ENCODE measurements around the gene PRRG3. TPM values are rescaled to one million over a fixed set of nuclear protein-coding genes. Genes with fewer than 3 reads are reported as not detected.

PRRG3 gene
- total RNA-seq, 1 donor from 2014 or later, result 0.99 TPM

GRCh38 chrX:151741606-151742005, 46.3 kb downstream of the PRRG3 start:
- DNase-seq (ENCODE audit: extremely low read depth, low read depth, low spot score), result no peak

DNA sequence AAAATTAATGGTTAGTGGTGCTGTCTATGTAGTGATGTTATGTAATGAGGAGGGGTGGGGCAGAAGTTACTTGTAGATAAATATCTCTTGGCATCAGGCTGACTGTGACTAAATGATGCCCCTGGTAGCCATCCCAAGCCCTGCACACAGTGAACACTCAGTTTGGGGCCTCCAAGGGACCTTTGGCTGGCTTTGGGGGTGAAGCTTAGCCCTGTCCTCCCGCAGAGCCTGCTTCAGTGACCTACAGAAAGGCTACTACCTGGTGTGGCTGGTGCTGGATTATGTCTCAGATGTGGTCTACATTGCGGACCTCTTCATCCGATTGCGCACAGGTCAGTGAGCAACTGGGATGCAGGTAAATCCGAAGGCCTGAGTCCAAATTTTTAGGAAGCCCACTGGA, 47.1 kb downstream of the PRRG3 start:
- DNase-seq (ENCODE audit: extremely low read depth, low read depth, low spot score), result no peak

DNA sequence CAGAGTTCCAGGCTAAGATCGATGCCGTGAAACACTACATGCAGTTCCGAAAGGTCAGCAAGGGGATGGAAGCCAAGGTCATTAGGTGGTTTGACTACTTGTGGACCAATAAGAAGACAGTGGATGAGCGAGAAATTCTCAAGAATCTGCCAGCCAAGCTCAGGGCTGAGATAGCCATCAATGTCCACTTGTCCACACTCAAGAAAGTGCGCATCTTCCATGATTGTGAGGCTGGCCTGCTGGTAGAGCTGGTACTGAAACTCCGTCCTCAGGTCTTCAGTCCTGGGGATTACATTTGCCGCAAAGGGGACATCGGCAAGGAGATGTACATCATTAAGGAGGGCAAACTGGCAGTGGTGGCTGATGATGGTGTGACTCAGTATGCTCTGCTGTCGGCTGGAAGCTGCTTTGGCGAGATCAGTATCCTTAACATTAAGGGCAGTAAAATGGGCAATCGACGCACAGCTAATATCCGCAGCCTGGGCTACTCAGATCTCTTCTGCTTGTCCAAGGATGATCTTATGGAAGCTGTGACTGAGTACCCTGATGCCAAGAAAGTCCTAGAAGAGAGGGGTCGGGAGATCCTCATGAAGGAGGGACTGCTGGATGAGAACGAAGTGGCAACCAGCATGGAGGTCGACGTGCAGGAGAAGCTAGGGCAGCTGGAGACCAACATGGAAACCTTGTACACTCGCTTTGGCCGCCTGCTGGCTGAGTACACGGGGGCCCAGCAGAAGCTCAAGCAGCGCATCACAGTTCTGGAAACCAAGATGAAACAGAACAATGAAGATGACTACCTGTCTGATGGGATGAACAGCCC, 48.6 kb downstream of the PRRG3 start:
- DNase-seq (ENCODE audit: extremely low read depth, low read depth, low spot score), result no peak

GRCh38 chrX:151745651-151746050, 50.4 kb downstream of the PRRG3 start:
- DNase-seq (ENCODE audit: extremely low read depth, low read depth, low spot score), result no peak

GRCh38 chrX:151746502-151746901, 51.2 kb downstream of the PRRG3 start:
- no peak for DNase-seq (ENCODE audit: extremely low read depth, low read depth, low spot score)

- no peak for DNase-seq (ENCODE audit: extremely low read depth, low read depth, low spot score)
These were observed 55.3 kb downstream of the PRRG3 start for GRCh38 chrX:151750511-151750910.

- DNase-seq (ENCODE audit: extremely low read depth, low read depth, low spot score), result no peak
These were observed 57.6 kb downstream of the PRRG3 start for GRCh38 chrX:151752847-151753246.

GRCh38 chrX:151753313-151754046, 58.2 kb downstream of the PRRG3 start:
- no peak for DNase-seq (ENCODE audit: extremely low read depth, low read depth, low spot score)

DNA sequence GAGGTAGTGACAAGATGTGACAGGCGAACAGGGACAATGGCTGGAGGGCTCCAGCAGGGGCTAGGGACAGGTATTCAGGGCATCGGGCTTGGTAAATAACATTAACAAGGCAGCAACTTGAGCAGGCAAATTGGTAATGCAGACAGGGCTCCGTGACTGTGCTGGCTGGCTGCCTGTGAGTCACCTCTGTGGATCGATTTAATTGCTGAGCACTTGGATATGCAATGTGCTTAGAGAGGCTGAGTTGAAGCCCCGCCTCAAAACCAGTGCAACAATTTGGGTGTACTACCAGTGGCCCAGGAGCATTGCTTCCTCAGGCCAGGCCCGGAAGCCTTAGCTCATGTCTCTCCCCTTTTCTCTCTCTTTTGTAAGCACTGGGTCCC, 58.8 kb downstream of the PRRG3 start:
- DNase-seq (ENCODE audit: extremely low read depth, low read depth, low spot score), result no peak

GRCh38 chrX:151754641-151755215, 59.5 kb downstream of the PRRG3 start:
- no peak for DNase-seq (ENCODE audit: extremely low read depth, low read depth, low spot score)

Other genes with a start within 250 kb of the PRRG3 start
- not detected in 2 replicates for gene PASD1, start 131.8 kb upstream of the PRRG3 start, total RNA-seq
- gene FATE1, start 20.6 kb downstream of the PRRG3 start, total RNA-seq, result 0.41 TPM in 1 of 2 replicates, not detected in the other
- not detected in 2 replicates for gene CNGA2, start 39.3 kb downstream of the PRRG3 start, total RNA-seq
- gene MAGEA4, start 217.4 kb downstream of the PRRG3 start, total RNA-seq, result not detected in 2 replicates